Measurements from ENCODE around the gene ACTL8.
A peak's percentile ranks its signal among the peaks of the same experiment; 100 is the strongest.

ACTL8 gene

DNA sequence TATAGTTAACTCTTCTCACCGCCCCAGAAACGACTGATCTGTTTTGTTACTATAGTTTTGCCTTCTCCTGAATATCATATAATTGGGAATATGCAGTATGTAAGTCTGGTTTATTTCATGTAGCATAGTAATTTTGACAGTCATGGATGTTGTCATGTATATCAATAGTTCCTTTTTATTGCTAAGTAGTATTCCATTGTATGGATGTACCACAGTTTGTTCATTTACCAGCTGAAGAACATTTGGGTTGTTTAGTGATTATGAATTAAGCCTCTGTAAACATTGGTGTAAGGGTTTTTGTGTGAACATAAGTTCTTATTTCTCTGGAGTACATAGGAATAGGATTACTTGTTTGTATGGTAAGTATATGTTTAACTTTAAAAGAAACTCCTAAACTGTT lies 55.5 kb downstream of the ACTL8 start:
- no peak for DNase-seq

DNA sequence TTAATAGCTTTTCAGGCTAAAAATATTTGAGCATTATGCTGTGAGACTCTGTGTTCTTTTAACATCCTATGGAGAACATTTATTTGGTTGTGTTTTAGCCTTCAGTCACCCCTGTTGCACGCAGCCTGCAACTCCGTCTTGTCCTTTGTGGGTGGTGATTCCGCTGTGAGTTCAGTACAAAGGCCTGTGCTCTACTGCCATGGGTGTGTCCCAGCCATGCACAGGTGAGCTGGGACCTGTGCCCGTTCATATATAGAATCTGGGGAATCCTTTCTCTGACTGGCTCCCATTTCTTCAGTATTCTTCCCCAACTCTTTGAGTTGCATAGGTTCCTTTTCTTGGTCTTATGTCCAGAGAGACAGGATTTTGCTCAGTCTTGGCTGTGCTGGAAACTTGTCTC lies 61.4 kb downstream of the ACTL8 start:
- no peak for DNase-seq

DNA sequence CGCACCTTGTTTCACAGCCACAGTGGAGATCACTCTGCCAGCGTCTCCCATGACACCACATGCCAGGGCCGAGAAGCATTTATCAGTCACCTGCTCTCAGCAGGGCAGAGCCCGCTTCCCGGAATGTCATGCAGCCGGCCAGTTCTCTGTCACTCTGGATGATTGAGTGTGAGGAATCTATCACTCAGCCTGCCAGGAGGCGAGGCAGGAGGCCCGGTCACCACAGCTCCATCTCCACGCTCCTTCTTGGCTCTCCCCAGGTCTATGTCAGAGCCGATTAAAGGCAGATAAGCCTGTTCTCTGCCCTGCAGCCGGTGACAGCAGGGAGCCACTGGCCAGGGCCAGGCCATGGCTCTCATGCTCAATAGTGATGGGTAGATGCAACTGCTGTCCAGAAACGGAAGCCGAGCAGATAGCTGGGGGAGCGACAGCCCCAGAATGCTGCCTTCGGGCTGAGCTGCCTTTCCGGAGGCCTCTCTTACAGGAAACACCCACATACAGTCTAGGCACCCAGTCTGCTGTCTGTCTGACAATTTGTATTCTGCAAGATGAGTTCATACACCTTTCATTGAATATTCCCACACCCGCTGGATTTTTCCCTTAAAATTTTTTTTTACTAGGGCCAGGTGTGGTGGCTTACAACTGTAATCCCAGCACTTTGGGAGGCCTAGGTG lies 64.1 kb downstream of the ACTL8 start:
- no peak for DNase-seq

DNA sequence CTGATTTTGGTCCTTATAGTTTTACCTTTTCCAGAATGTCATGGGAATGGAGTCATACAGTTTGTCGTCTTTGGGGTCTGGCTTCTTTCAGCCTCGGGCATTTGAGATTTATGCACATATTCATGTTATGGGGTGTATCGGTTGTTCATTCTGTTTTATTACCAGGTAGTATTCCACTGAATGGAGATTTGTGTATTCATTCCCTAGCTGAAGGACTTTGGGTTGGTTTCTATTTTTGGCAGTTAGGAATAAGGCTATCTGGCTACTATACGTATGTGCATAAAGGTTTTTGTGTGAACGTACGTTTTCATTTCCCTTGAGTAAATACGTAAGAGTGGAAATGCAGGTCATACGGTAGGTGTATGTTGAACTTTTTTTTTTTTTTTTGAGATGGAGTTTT lies 65.1 kb downstream of the ACTL8 start:
- DNase-seq = no peak

DNA sequence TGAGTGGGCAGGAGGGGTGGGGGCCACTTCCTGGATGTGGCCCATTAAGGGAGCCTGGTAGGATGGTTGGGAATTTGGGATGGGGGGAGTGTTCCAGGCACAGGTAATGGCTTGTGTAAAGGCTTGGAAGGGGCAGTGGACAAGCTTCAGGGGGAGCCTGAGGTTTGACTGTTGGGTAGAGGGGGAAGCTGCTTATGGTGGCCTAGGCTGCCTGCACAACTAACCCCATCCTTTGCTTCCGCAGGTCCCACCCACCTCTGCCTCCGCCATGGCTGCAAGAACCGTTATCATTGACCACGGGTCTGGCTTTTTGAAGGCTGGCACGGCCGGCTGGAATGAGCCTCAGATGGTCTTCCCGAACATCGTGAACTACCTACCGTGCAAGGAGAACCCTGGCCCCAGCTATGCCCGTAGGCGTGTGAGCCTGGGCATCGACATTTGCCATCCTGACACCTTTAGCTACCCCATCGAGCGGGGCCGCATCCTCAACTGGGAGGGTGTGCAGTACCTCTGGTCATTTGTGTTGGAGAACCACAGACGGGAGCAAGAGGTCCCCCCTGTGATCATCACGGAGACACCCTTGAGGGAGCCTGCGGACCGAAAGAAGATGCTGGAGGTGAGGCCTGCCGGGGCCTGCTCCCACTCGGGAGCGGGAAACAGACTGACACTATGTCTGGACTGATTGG lies 67.8 kb downstream of the ACTL8 start:
- DNase-seq = no peak

DNA sequence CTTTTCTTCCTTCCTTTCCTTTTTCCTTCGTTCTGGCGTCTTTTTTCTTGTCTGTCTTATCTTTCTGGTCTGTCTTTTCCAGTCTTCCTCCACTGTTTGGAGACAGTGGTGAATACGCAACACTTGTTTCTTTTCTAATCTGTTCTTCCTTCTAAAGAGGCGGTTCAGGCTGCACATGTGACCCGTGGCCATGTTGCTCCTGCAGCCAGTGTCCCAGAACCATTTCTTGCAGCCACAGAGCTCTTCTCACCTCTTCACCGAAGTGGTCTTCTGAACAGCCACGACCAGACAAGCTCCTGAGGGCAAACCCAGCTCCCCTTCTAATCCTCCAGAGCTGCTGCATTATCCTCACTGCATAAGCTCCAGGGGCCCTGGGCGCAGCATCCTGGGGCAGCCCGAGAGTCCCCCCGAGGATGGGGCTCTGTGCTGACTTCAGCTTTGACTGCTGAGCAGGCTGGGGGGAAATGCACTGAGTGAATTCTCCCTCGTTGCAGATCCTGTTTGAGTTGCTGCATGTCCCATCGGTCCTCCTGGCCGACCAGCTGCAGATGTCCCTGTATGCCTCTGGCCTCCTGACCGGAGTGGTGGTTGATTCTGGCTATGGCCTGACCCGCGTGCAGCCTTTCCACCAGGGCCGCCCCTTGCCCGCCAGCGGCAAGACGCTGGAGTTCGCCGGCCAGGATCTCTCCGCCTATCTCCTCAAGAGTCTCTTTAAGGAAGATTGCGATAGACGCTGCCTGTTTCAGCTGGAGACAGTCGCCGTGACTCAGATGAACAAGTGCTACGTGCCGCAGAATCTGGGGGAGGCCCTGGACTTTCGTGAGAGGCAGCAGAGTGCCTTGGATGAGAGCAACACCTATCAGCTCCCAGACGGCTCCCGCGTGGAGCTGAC lies 70.4 kb downstream of the ACTL8 start:
- no peak for DNase-seq

DNA sequence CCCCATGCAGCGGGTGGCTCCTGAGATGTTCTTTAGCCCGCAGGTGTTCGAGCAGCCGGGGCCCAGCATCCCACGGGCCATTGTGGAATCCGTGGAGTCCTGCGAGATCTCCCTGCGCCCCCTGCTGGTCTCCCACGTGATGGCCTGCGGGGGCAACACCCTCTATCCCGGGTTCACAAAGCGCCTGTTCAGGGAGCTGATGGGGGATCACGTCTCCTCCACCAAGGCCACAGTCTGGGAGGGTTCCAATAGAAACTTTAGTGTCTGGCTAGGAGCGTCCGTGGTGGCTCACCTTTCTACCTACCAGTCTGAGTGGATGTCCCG lies 71.0 kb downstream of the ACTL8 start:
- no peak for DNase-seq

DNA sequence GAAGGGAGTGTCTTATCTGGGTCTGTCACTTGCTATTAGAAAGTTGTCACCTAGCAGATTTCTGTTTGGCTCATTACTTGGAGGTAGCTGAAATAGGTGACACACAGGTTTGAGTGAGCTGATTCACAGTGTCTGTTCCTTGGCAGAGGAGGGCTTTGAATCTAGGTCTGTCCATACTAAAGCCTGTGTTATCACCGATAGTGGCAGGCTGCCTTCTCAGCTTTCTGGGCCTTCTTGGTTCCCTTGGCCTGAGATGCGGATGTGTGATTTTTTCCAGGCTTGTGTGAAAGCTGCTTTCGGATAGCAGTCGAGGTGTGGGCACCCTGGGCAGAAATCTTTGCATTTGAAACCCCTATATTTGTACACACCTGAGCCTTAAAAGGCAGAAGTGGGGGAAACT lies 73.9 kb downstream of the ACTL8 start:
- no peak for DNase-seq

DNA sequence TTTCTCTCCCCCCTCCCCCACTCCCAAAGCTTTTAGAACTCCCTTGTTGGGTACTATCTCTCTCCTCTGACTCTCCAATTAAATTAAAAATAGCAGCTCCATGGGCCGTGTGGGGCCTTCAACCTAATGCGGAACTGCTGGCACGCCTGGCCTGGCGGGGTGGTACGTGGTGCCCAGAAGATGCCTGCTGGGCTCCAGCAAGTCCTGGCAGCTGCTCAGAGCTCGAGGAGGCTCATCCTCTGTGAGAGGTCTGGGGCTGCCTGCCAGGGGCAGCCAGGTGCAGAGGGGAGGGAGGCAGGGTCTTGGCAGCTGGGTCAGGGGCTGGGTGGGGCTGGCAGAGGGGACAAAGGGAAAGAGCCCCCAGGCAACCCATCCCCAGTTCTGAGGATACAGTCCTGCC lies 74.4 kb downstream of the ACTL8 start:
- no peak for DNase-seq

DNA sequence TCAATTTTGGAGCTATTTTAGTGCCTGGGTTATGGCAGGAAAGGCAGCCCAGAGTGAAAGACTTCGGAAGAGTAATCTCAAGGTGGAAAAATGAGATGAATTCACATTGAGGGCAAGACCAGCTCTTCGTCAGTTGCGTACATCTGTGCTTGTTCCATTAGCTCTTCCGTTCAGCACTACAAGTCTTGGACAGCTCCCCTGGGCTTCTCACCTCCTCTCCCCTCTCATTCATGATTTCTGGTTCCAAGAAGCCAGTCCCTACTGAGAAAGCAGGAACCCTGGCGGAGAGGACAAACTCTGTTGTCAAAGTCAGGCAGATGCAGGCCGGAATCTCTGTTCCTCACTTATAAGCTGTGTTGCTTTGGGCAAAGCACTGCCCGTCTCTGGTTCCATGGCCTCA lies 76.5 kb downstream of the ACTL8 start:
- peak; percentile 2 for DNase-seq

DNA sequence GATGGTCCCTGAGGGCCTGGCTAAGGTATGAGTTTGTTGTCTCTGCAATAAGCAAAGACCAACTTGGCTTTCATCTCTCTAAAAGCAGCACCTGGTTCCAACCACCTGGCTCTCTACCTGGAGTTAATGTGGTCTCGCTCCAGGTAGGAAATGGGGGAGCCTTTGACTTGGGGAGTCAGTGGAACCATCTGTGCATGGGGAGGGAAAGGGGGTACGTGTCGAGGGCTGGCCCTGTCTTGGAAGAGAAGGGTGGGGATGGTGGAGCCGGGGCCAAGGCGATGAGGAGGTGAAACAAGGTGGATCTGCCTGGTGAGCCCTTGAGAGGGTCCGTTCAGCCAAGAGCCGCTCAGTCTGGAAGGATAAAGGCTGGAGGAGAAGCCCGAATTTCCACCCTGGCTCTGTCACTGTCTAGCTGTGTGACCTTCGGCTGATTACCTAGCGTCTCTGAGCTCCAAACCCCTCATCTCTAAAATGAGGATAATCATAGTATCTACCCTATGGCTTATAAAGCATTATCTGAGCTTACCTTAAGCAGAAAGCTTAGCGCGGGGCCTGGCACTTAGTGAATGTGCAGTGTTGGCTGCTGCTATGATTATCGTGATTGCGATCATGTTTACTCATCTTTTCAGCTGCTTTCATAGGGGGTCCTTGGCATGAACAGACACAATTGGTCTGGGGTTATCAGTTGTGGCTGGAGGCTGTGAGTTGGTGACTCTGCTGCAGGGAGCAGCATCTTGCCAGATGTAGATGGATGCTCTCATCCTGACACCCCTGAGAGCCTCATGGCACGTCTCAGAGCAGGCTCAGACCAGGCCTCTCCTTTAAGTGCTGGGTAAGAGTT lies 78.7 kb downstream of the ACTL8 start:
- DNase-seq = no peak

DNA sequence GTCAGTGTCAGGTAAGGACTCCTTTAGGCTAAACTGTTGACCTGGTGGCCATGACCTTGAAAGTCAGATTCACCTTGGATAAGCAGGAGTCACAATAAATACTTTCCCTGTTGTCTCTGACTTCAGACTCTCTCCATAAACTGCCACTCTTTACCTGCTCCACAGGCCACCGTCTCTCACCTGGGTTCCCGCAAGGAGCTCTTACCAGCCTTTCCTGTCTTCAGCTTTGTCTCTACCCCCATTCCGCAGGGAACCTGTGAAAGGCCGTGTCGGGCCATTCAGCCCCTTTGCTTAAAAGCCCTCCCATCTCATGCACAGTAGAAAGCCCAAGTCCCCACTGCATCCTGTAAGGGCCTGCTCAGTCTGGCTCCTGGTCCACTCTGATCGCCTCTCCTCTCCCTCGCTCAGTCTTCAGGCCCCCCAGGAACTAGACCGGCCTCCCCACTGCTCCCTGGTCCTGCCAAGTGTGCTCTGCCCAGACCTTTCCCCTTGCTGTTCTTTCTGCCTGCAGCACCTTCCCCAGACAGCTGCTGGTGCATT lies 79.5 kb downstream of the ACTL8 start:
- no peak for DNase-seq

DNA sequence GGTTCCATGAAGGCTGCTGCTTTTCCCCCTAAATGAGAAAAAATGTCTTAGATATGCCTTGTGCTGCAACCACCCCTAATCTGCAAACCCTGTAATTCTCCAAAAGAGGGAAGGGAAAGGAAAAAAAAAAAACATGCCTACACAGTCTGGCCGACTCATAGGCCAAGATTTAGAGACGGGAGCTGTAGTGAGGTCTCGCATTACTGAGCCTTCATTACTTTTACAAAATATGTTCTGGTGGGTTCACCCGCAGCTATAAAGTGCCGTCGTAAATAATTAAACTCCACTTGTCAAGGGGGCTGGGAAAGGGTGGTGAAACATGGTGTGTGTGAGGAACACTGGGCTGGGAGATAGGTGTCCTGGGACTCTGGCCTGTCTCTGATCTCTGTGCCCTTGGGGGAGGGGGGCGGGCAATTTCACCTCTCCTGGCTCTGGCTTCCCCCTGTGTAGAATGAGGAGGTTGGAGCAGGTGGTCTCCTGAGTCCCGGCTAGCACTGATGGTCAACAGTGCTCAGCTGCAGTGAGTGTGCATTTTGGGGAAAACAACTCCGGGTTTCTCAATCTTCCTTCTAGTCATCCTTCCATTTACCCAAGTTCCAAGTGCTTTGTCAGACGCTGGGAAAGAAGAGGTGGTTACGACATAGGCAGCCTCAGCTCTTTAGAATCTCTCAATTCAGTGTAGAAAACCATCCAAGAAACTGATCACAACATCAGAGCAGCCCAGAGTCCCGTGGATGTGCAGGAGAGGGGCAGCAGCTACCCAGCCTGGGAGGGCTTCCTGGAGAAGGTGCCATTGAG lies 82.3 kb downstream of the ACTL8 start:
- no peak for DNase-seq

DNA sequence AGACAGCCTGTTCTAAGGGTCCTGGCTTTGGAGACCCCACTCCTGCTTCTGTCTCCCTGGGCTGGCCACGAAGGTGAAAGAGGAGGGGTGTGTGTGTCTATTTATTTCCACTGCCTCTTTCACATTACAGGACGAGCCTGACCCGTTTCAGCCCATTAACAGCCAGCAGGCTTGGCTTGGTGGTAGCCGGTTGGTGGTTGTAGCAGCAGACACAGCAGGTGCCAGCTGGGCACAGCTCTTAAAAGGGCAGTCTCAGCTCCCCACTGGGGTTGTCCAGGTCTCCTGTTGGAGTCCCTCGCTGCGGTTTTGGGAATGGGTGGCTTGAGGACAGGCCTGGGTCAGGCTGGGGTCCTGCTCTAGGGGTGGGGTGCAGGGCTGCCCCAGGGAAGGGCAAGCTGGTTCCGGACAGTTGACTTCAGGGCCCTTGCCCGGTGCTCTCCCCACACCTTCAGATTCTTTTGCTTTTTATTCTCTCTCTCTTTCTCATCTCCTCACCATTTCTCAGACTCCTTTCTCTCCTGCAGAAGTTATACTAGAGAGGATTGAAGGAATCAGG lies 84.6 kb downstream of the ACTL8 start:
- no peak for DNase-seq

DNA sequence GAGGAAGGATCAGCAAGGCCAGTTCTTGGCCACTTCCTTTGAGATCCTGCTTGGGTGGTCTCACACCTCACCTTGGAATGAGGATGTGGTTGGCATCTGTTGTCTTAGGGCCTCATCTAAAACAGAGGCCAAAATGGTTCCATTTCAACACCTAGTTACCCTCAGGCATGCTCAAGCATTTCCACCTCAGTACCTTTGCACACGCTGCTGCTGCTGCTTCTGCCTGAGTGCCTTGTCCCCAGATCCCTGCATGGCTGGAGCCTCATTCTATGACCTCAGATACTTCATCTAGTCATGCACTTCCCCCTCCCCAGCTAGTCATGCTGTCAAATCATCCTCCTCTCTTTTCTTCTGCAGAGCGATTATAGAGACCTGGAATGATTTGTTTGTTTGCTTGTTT lies 86.8 kb downstream of the ACTL8 start:
- DNase-seq = no peak

DNA sequence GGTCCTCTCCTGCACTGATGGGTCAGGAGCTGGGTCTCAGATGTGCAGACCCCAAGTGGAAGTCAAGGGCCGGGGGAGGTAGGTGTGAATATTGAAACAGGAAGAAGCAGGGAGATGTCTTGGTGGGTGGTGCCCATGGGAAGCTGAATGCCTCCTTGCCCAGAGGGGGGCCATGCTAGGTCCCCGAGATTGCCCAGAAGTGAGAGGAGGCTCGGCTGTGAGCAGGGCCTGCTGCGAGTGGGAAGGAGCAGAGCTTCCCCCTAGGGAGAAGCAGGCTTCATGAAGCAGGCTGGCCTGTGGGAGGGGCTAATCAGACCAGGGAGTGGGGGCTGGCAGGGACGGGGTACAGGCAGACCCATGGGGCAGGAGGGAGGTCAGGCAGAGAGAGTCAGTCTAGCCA lies 87.6 kb downstream of the ACTL8 start:
- no peak for DNase-seq

DNA sequence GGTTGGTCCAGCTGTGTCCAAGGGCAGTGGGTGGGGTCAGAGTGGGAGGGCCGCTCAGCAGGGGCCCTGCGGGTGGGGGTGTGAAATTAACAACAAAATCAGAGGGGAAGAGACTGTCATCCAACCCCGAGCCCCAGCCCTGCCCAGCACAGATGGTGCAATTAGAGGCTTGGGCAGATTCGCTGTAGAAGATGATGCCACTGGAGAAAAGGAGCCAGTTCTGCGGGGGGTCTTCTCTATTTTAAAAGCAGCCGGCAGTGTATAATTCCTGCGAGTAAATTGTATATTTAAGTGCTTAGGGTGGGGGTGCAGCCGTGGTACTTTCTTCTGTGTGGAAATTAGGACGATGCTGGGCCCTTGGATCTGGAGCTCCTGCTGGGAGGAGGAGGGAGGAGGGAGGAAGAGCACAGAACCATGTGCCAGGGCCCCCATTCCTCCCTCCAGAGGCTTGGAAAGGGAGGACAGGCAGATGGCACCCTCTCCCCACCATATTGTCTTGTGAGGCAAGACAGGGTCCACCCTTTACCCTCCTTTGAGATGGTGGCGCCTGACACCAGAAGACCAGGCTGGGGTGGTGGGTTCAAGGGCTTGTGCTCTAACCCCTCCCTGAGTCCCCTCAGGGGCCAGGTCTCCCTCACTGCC lies 89.2 kb downstream of the ACTL8 start:
- DNase-seq = no peak

DNA sequence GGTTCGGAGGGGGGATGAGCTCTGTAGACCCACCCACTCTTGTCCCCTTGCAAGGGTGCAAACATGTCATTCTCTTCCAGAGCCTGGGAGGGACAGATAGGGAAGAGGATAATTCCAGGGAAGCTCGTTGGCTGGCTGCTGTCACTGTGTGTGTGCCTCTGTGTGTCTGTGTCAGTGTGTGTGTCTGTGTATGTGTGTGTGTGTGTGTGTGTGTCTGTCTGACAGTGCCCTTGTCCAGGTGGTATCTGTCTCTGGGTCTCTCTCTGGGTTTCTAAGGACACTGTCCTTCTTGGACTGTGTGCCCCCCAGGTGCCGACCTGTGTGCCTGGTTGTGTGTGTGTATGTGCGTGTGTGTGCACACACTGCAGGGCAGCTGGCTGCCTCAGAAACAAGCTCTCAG lies 90.5 kb downstream of the ACTL8 start:
- DNase-seq = no peak

DNA sequence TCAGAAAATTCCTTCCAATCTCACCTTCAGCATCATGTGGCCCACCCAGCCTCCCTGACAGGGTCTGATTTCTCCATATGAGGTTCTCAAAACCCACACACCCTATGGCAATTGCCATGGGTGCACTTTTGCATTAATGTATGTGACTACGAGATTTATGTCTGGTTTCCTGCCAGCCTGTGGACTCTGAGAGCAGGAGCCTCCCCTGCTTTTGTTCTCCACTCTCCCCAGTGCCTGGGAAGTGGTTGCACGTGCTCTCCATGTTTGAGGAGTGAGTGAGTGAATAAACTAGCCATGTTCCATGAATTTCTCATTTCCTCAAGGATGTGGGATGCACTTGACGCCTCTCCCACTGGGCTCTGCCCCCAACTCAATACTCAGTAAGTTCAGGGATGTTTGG lies 91.2 kb downstream of the ACTL8 start:
- no peak for DNase-seq

DNA sequence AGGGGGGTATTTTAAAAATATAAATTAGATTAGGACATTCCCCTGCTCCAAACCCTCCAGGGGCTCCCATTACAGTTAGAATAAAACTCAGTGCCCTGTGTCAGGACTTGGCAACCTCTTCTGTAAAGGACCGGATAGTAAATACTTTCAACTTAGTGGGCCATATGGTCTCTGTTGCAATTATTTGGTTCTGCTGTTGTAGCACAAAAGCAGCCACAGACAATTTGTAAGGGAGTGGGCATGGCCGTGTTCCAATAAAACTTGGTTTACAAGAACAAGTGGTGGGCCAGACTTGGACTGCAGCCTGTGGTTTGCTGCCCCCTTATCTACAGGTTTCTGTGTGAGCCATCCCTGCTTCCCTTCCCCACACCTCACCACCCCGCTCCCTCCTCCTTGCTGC lies 92.0 kb downstream of the ACTL8 start:
- no peak for DNase-seq

DNA sequence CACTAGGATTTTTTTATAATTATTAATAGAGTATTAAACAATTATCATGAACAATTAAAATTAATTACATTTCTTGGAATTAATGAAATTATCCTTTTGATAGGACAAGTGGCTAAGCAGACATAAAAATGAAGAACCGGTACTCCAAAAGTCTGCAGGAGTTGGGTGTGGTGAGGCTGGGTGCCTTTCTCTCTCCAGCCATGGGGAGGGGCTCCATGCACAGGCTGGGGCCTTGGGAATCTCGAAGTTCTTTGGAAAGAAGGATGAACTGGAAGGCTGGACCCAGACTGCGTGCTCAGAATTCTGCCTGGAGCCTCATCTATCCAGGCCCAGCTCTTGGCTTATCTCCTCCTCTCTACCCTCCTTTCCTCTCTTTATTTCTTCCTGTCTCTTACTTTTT lies 94.1 kb downstream of the ACTL8 start:
- no peak for DNase-seq
